Activated naive CD8-positive, alpha-beta T cell (primary cell): ENCODE measurements around the gene PDE4DIP.
"Not testable (repeated sequence)": the region's sequence is repeated elsewhere in the genome, so short reads cannot be mapped to it uniquely, and the experiment has no call there.

Experiments used
- H3K27ac Mint-ChIP-seq: one replicate; pipeline ENCODE4 v1.8.0; 2021; ENCODE audit warnings: mixed read lengths
- H3K27me3 Mint-ChIP-seq: one replicate; pipeline ENCODE4 v1.8.0; 2021; ENCODE audit warnings: mixed read lengths
- H3K36me3 Mint-ChIP-seq: one replicate; pipeline ENCODE4 v1.8.0; 2021; ENCODE audit warnings: mixed read lengths
- H3K4me1 Mint-ChIP-seq: one replicate; pipeline ENCODE4 v1.8.0; 2021; ENCODE audit warnings: low read depth, mixed read lengths
- H3K4me3 Mint-ChIP-seq: one replicate; pipeline ENCODE4 v1.8.0; 2021; ENCODE audit warnings: mild to moderate bottlenecking, mixed read lengths
- H3K9me3 Mint-ChIP-seq: one replicate; pipeline ENCODE4 v1.8.0; 2021; ENCODE audit warnings: low read depth, mixed read lengths

The PDE4DIP gene

GRCh38 chr1:148855367-148855766 is 11.1 kb downstream of the PDE4DIP start:
- not testable (repeated sequence) for H3K27ac Mint-ChIP-seq, H3K36me3 Mint-ChIP-seq, H3K9me3 Mint-ChIP-seq, H3K27me3 Mint-ChIP-seq, H3K4me1 Mint-ChIP-seq, H3K4me3 Mint-ChIP-seq

DNA sequence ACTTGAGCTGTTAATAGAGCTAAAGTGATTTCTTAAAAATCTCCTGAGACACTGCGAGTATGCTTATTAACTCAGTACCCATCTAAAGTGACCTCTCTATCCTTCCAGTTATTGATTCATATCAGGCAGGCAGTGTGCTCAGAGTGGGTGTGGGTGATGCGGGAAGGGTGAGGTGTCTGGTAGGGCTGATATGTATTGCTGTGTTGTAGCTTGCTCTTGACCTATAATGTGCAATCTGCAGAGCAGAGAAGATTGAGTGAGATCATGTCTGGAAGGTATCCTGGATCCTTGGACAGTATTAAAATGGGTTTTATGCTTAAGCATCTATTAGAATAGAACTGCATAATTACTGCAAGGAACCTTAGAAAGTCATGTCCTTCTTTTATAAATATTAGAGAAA is 15.8 kb downstream of the PDE4DIP start:
- not testable (repeated sequence) for H3K27ac Mint-ChIP-seq, H3K4me1 Mint-ChIP-seq, H3K27me3 Mint-ChIP-seq, H3K4me3 Mint-ChIP-seq, H3K9me3 Mint-ChIP-seq, H3K36me3 Mint-ChIP-seq

DNA sequence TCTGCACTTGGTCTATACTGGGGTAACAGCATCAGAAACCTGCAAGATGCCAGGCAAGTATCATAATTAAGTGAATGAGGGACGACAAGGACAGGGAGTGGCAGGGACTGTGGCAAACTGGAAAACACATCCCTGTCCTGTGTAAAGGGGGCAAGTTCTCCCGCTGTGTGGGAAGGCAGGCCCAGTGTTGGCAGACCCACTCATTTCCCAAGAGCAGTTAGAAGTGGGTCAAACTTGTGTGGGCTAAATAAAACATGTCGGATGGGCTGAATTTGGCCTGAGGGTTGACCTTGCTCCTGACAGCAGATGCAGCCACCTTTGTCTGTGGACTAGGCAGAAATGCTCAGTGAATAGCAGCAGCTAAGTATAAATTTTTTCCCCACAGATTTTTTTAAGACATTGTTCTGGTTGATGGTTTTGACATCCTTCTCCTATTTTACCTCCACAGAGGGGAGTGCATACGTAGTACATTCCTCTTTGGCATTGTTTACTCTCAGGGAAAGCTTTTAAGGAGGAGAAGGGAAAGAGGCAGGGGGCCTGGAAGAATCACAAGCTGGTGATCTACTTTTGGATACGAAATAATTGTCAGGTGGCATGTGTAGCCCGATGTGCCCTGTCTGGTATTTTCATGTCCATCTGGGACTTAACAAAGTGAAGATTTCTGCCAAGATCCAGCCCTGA is 16.5 kb downstream of the PDE4DIP start:
- not testable (repeated sequence) for H3K4me1 Mint-ChIP-seq, H3K4me3 Mint-ChIP-seq

DNA sequence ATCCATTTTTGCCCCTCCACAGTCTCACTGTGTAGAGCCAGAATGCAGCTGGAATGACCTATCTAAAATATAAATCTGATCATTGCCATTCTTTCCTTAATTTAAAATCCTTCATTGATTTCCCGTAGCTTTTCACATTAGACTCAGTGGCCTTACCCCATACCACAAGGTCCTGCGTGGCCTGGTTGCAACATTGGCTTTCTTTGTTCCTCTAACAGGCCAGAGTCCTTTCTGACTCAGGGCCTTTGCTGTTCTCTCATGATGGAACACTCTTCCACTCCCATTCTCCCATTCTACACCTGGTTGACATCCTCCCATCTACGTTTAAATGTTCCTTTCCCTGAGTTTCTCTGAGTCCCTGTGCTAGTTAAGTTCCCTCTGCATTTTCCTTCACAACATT is 18.4 kb downstream of the PDE4DIP start:
- H3K9me3 Mint-ChIP-seq, H3K4me3 Mint-ChIP-seq, H3K4me1 Mint-ChIP-seq, H3K36me3 Mint-ChIP-seq, H3K27me3 Mint-ChIP-seq, H3K27ac Mint-ChIP-seq: not testable (repeated sequence)

More for the DNA sequence above, 16.5 kb downstream of the PDE4DIP start:
- H3K36me3 Mint-ChIP-seq, H3K27ac Mint-ChIP-seq, H3K27me3 Mint-ChIP-seq, H3K9me3 Mint-ChIP-seq: not testable (repeated sequence)

DNA sequence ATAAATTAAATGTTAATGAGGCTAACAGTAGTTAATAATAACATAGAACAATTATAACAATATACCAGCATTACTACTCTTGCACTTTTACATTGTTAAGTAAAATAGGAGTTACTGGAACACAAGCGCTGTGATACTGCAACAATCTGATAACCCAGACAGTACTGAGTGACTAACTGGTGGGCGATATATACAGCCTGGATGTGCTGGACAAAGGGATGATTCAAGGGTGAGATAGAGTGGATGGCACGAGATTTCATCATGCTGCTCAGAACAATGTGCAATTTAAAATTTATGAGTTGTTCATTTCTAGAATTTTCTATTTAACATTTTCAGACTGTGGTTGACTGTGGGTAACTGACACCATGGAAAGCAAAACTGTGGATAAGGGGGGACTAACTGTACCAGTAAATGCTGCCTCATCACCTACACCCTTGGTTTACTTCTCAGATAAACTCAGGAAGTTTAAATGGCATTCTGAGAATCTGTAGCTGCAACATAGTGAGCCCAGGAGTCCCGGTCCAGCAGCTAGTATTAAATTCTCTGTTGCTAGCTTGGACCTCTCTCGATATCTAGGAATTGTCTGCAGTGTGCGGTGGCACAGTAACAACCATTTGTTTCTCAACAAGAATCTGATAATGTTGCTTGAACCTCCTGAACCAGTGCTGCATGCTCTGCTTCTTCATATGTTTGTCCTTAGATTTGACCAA is 24.9 kb downstream of the PDE4DIP start:
- not testable (repeated sequence) for H3K4me3 Mint-ChIP-seq, H3K9me3 Mint-ChIP-seq, H3K27ac Mint-ChIP-seq, H3K4me1 Mint-ChIP-seq, H3K36me3 Mint-ChIP-seq, H3K27me3 Mint-ChIP-seq

DNA sequence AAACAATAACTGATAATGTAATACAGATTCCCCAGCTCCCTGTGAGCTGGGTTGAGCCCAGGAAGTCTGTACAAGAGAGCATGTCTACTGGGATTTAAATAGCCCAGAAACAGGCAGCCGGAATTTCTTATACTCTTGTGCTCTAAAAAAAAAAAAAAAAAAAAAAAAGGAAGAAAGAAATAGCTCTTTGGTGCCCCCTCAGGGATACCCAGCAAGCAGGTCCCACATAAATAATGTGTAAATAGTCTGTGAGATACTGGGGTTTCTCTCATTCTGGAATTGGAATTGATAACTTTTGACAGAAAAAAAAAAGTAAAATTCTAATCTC is 25.4 kb downstream of the PDE4DIP start:
- not testable (repeated sequence) for H3K27ac Mint-ChIP-seq, H3K4me1 Mint-ChIP-seq, H3K27me3 Mint-ChIP-seq, H3K4me3 Mint-ChIP-seq, H3K36me3 Mint-ChIP-seq, H3K9me3 Mint-ChIP-seq

DNA sequence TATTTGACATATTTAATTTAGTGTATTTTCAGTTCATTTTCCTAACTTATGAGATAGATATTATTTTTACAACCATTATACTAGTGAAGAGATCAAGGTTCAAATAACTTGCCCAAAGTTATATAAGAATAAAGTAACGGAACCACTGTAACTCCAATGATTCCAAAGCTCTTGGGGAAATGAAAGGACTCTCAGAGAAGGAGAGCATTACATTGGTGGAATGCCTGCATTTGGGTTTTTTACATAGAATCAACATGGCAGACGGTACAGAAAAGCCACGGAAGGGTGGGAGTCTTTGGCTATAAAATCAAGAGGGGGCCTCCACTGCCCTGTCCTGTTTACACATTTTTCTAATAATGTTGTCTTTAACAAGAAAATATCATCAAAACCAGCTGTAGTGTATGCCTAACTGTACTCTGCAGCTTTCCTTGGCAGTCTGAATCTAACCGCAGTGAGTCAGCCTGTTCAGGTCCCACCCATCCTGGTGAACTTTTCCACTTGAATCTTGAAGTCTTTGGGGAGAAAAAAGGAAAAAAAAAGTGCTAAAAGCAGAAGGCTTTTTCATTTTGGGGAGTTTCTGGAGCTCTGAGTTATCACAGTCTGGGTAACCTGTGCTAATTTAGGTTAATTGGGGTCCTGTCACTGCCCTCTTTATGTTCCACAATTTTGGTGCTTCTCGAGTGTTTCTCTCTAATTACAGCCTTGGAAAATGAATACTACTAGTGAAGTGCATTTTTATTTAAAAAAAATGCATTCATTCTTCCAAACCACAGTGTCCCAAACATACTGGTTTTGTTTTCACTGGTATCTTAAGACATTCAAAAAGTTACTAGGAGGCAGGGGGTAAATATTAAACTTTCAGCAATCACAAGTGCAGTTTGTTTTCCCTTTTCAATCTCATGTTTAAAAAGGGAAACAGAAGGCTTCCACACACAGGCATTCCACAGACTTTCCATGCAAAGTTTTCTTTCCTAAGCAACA is 30.5 kb downstream of the PDE4DIP start:
- not testable (repeated sequence) for H3K4me3 Mint-ChIP-seq, H3K9me3 Mint-ChIP-seq, H3K27me3 Mint-ChIP-seq, H3K27ac Mint-ChIP-seq, H3K4me1 Mint-ChIP-seq, H3K36me3 Mint-ChIP-seq

DNA sequence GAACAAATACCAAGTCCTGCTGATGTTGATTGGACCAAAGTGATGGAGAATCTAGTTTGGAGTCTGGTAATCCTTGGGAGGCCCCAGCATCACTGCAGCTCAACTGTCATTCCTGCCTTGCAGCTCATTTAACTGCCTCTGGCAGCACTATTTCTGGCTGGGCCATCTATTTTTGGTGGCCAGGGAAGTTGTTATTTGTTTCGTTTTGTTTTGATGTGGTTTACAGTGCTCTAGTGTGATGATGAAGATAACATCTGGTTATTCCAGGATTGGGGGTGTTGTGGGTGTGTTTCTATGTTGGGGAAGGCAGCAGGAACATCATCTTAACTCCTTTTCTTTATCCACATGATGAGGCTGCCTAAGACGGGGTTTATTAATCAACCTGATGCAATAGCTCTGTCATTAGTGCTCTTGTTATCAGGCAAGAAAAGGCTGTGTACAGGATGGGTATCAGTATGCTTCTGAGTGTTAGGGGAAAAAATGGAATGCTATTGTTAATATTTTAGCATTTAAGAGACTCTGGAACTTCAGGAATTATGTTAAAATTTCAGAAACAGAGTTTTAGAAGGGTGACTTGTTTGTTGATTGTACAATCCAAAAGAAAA is 35.7 kb downstream of the PDE4DIP start:
- not testable (repeated sequence) for H3K36me3 Mint-ChIP-seq, H3K4me3 Mint-ChIP-seq, H3K4me1 Mint-ChIP-seq, H3K27ac Mint-ChIP-seq, H3K27me3 Mint-ChIP-seq, H3K9me3 Mint-ChIP-seq

DNA sequence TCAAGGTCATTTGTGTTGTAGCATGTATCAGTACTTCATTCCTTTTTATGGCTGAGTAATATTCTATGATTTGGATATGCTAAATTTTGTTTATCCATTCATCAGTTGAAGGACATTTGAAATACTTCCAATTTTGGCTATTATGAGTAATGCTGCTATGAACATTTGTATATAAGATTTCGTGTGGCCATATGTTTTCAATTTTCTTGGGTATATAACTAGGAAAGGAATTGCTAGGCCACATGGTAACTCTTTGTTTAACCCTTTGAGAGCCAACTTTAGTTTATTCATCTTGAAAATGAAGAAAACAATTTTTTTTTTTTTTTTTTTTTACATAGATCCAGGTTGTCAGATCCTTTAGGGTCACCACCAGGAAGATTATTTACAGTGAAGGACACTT is 37.0 kb downstream of the PDE4DIP start:
- H3K4me1 Mint-ChIP-seq, H3K27ac Mint-ChIP-seq, H3K27me3 Mint-ChIP-seq, H3K36me3 Mint-ChIP-seq, H3K9me3 Mint-ChIP-seq, H3K4me3 Mint-ChIP-seq: not testable (repeated sequence)

DNA sequence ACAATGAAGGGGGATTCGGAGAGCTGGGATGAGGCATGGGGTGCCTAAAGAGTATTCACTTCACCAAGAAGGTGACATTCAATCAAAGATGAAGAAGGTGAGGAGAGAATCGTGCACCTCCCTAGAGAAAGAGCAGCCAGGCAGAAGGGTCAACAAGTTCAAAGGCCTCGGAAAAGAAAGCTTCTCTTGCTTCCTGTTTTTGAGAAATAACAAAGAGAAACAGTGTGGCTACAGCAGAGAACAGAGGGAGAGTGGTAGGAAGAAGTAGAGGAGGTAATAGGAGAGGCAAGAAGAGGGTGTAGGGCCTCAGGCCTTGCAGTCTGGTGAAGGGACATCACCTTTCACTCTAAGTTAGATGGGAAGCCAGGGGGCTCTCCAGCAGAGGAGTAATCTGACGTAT is 41.0 kb downstream of the PDE4DIP start:
- H3K27me3 Mint-ChIP-seq, H3K4me1 Mint-ChIP-seq, H3K4me3 Mint-ChIP-seq, H3K36me3 Mint-ChIP-seq, H3K27ac Mint-ChIP-seq, H3K9me3 Mint-ChIP-seq: not testable (repeated sequence)

- not testable (repeated sequence) for H3K27me3 Mint-ChIP-seq, H3K9me3 Mint-ChIP-seq, H3K4me1 Mint-ChIP-seq, H3K36me3 Mint-ChIP-seq, H3K27ac Mint-ChIP-seq, H3K4me3 Mint-ChIP-seq
Observed at GRCh38 chr1:148886293-148886692, 42.1 kb downstream of the PDE4DIP start.

DNA sequence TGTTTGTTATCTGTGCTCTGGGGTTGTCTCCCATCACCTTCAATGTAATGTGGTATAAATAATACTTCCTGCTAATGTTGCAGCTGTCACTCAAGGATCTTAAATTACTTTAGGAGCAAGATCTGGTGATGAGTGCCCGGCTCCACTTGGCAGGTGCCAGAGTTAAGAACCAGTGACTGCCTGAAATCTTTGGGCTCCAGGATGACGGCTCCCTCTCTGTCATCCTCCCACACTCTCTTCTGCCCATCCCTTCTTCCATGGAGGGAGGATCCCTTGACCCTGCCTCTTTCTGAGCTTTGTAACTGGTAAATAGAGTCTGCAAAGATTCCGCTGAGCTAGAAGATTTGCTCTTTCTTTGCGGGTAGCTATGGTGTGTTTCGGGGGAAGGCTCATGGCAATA is 44.4 kb downstream of the PDE4DIP start:
- not testable (repeated sequence) for H3K36me3 Mint-ChIP-seq, H3K27me3 Mint-ChIP-seq, H3K4me3 Mint-ChIP-seq, H3K4me1 Mint-ChIP-seq, H3K9me3 Mint-ChIP-seq, H3K27ac Mint-ChIP-seq

DNA sequence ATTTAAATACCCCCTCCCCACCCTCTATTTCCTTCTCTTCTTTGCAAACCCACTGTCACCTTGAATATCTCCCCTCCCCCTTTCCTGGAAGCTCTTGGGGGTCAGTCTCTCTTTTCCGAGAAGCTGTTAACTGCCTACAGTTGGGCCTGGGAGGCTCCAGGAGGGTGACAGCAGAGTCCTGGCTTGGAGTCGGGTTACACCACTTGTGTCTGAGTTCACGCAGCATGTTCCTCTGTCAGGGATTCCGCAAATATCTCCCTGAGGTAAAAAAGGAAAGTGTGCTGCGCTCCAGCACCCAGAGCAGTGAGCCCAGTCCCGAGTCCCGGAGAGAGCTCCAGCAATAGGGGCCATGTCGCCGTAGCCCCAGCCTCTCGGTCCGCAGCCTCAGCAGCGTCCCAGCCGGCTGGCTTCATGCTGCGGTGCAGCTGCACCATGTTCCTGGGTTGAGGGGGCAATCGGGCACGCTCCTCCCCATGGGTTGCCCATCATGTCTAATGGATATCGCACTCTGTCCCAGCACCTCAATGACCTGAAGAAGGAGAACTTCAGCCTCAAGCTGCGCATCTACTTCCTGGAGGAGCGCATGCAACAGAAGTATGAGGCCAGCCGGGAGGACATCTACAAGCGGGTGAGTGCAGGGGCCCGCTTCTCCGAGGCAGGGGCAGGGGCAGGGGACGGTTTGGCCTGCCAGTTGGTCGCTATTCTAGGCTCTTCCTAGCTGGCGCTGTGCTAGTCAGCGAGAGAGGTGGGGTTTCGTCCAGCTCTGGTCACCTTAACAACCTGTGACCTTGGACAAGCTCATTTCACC is 45.2 kb downstream of the PDE4DIP start:
- not testable (repeated sequence) for H3K36me3 Mint-ChIP-seq, H3K27me3 Mint-ChIP-seq, H3K27ac Mint-ChIP-seq, H3K9me3 Mint-ChIP-seq, H3K4me3 Mint-ChIP-seq, H3K4me1 Mint-ChIP-seq

DNA sequence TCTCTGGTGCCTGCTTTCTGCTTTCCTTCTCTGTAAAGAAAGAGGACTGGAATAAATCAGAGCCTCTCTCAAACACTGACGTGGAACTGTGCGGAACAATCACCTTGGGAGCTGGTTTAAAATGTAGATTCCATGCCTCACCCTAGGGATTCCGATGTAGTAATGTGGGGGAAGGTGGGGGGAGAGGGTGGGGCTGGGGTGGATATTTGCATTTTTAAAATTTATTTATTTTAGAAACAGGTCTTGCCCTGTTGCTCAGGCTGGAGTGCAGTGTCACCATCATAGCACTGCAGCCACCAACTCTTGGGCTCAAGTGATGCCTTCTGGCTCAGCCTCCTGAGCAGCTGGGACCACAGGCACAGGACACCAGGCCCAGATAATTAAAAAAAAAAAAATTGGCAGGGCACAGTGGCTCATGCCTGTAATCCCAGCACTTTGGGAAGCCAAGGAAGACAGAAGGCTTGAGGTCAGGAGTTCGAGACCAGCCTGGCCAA is 45.9 kb downstream of the PDE4DIP start:
- H3K9me3 Mint-ChIP-seq, H3K4me1 Mint-ChIP-seq, H3K4me3 Mint-ChIP-seq, H3K27me3 Mint-ChIP-seq, H3K36me3 Mint-ChIP-seq, H3K27ac Mint-ChIP-seq: not testable (repeated sequence)
